H1 (cell line): ENCODE measurements around the gene SIK3. TPM values are rescaled to one million over a fixed set of nuclear protein-coding genes. Genes with fewer than 3 reads are reported as not detected.

Experiments
- CBX5 ChIP-seq: fragments of 300-800, 300-1000 bp; sonication (generic); IDR thresholded peaks from 2 replicates; pipeline ENCODE4 v1.7.1; 2016; ENCODE audit warnings: antibody characterized with exemption, low read length, low read depth
- FOSL1 ChIP-seq: IDR thresholded peaks from 2 replicates; pipeline ENCODE4 v1.6.1; 2011; ENCODE audit warnings: mild to moderate bottlenecking, low read depth, low read length, moderate library complexity; ENCODE audit not compliant: insufficient read depth
- JUN ChIP-seq: IDR thresholded peaks from 2 replicates; pipeline ENCODE4 v1.6.1; 2011; ENCODE audit warnings: low read depth, mild to moderate bottlenecking, improper control_type of control experiment, low read length
- KDM1A ChIP-seq: fragments of 200-600, 300-600 bp; sonication (generic); IDR thresholded peaks from 2 replicates; pipeline ENCODE4 v1.7.1; 2016; ENCODE audit warnings: mild to moderate bottlenecking, low read length, borderline replicate concordance
- KDM4A ChIP-seq: IDR thresholded peaks from one replicate; pipeline ENCODE4 v1.7.1; 2012; ENCODE audit warnings: low read depth, mild to moderate bottlenecking, moderate library complexity, low read length, inconsistent platforms; ENCODE audit not compliant: severe bottlenecking
- POLR2AphosphoS5 ChIP-seq: IDR thresholded peaks from 2 replicates; pipeline ENCODE4 v1.6.1; 2011; ENCODE audit warnings: low read depth, low read length
- SP1 ChIP-seq: IDR thresholded peaks from 2 replicates; pipeline ENCODE4 v1.6.1; 2011; ENCODE audit warnings: low read depth, low read length
- SP4 ChIP-seq: IDR thresholded peaks from 2 replicates; pipeline ENCODE4 v1.6.1; 2012; ENCODE audit warnings: low read length, inconsistent platforms
- polyA plus RNA-seq, 7 experiments: library from polyadenylated mRNA; depleted of rRNA in 3 of 7; stranded (reverse) in 5 of 7; unstranded in 2 of 7; fragments of >200 nt in 5 of 7; fragments of 200-250 nt in 2 of 7; gene quantifications; 1 replicate in 5 of 7; 2 replicates in 1 of 7; 4 replicates in 1 of 7; pipeline versions ENCODE4 v1.2.1 to v1.2.3, GENCODE V29; 2011 to 2013; ENCODE audit warnings: missing spikeins in 2 of 7, mixed read lengths in 2 of 7
- total RNA-seq: library from RNA; stranded (reverse); fragmentation: NEBNext Ultra II Directional; extraction: Animal tissue kit (Norgen Biotek cat#: 25700); gene quantifications from 2 replicates; pipeline ENCODE4 v1.2.1, GENCODE V29; 2021
- TF ChIP-seq, protein P1 (sequence below): IDR thresholded peaks from 2 replicates; pipeline ENCODE4 v1.6.1; 2011; ENCODE audit warnings: low read depth, mild to moderate bottlenecking, low read length; ENCODE audit not compliant: insufficient read depth

Gene SIK3
- total and polyA plus RNA-seq, 2 of the 8 experiments (the other 6 are each of a cell fraction or from before 2014, with no cell fraction given): 19.9 to 32.1 TPM

DNA sequence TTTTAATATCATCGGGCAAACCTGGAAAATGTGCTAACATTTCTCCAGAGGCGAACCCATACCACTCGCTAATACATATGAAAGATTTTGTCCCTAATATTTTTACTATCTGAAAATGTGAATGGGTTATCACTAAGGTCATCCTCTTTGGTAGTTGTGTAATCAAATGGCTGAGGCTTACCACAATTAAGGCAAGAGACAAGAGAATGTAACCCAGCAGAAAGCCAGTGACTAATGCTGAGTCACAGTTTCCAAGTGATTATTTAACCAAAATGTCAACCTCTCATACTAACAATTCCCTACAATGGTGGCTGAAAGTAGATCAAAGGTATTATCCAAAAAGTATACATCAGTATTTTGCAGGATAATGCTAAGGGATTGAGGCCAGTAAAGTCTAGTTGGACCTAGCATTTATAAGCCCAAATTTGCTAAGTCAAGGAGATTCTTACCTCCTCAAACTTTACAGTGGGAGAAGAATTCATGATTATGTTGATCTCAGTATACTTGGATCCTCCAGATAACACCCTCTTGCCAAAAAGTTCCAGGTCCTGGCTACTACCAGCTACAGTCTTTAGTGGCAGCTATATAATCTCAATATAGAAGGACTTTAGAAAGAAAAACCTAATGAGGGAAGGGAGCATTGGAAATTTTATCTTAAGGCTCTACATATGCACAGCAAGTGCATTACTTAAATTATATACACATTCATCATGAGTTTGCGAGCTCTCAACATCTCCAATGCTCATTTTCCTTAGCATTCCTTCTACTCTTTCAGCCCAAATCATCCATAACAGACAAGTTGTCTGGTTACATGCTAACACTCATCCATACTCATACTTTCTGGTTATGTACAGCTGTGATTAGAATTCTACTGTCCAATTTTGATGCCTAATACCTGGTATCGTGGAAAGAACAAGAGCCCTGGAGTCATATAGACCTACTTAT is 25.4 kb downstream of the SIK3 start (continued):
- TF ChIP-seq SP1 (no peak), FOSL1 (no peak), KDM4A (no peak), JUN (0 out of 2 replicates have a peak, but pooled peaks have one; percentile 23), CBX5 (no peak), SP4 (no peak), KDM1A (no peak), POLR2AphosphoS5 (no peak)
- TF ChIP-seq, protein P1, sequence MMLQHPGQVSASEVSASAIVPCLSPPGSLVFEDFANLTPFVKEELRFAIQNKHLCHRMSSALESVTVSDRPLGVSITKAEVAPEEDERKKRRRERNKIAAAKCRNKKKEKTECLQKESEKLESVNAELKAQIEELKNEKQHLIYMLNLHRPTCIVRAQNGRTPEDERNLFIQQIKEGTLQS: no peak
